Nucleus accumbens (tissue), 56 donors: Measurements from ENCODE around the gene DIDO1.

Source experiments
- DNase-seq, 56 donors: peaks; one replicate each; lab custom pipeline; 2025; lab: John Stamatoyannopoulos, UW

DIDO1 gene

DNA sequence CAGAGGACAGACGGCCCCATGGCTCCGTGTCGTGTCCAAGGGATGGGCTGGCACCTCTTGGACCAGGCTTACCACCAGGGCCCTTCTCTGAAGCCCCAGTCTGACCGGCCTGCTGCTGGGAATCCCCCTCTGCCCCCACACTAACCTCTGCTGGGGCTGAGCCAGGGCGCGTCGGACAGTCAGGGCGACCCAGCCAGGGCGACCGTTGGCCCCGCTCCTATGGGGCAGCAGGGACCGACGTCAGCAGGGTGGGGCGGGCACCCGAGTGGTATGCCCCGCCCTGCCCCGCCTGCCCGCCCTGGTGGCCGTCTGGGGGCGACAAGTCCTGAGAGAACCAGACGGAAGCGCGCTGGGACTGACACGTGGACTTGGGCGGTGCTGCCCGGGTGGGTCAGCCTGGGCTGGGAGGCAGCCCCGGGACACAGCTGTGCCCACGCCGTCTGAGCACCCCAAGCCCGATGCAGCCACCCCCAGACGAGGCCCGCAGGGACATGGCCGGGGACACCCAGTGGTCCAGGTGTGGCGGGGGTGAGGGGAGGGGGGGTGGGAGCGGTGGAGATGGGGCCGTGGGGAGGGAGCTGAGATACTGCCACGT is 26.2 kb upstream of the DIDO1 start, which contains the start of gene SLC17A9:
SLC17A9 (plus strand) TSS at position 337 of the 595 bp plus-strand sequence; CDS start at position 459, 122 bp downstream.
- peak in 10 of 56 donors; percentile 8 to 48 (median 23) for DNase-seq

DNA sequence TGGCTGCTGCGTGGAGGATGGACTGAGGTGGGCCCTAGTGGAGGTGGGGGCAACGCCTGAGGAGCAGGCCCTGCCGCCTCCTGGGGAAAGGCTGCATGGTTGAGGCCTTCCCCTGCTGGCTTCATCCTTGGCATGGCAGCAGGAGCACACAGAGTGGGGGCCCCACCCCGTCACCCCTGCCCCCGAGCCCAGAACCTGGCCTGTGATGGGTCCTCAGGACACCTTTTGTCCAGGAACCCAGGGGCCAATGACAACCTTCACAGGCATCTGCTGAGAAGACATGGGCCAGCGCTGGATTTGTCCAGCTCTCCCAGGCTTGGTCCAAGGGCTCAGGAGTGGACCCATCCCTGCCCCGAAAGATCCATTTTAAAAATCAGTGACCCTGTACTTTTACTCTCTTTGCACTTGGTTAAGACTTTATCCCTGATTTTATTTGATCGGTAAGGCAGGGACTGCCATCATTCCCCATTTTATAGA is 25.6 kb upstream of the DIDO1 start:
- no peak for DNase-seq

- DNase-seq: no peak
These were observed 25.0 kb upstream of the DIDO1 start for GRCh38 chr20:62951143-62951895.

DNA sequence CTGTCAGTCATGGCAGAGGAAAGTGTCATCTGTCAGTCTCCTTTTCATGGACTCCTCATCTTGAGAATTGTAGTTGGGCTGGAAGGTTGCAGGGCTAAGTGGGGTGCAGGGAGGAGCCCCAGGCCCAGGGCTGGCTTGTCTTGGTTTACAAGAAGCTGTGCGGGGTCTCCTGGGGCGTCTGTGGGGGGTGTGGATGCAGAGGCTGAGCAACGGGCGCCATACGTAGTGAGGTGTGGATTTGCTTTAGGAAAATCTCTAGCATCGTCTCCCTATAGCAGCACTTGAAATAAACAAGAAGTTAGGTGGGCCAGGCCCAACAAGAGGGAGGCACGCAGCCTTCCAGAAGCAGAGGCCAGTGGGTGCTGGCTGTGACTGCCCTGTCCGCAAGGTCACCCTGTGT is 24.4 kb upstream of the DIDO1 start:
- no peak for DNase-seq

DNA sequence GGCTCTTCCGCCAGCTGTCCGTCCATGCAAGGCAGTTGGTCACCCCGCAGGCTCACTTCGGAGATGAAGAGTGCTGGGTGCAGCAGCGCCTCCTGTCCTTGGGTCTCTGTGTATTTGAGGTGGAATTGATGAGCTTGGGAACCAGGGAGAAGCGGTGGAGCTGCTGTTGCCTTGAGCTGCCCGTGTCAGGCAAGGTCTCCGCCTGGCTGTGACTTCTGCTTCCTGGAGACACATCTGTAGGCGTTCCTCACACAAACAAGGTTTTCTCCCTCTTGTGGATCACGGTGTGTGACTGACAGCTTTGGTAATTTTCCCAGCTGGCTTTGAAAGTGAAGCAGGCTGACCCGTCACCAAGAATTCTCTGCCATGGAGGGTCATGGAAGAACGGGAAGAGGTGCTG is 23.7 kb upstream of the DIDO1 start:
- no peak for DNase-seq

GRCh38 chr20:62949153-62949821 is 23.0 kb upstream of the DIDO1 start:
- no peak for DNase-seq

DNA sequence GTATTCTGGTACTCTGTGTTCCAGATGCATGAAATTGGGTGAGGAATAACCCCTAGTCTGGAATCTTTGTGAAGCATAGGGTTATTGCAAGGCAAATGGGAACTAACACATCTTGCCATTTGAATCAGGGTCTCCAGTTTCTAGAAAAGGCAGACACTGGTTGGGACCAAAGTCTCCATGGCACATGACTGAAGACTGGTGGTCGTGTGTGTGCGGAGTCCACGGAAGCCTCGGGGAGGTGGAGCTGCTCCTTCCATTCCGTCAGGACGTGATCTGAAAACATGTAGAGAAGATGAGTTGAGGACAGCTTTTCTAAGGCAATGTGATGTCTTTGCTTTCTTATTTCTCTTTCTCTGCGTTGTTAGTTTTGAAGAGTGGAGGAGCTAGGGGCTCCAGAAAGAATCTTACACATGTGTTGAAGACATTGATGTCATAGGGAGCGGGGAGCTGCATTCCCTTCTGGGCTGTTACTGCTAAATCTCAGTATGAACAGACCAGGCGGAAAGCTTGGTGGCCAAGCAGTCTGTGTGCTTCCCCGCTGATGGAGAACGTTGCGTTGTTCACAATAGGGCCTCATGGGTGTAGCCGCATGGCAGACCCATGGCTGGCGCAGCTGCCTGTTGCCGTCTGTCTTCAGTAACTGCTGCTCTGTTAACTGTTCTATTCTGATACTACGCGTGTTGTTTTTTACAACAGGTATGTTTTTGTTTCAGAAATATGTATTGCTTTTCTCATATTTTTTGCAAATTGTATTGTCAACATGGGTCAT is 21.4 kb upstream of the DIDO1 start:
- DNase-seq: no peak

DNA sequence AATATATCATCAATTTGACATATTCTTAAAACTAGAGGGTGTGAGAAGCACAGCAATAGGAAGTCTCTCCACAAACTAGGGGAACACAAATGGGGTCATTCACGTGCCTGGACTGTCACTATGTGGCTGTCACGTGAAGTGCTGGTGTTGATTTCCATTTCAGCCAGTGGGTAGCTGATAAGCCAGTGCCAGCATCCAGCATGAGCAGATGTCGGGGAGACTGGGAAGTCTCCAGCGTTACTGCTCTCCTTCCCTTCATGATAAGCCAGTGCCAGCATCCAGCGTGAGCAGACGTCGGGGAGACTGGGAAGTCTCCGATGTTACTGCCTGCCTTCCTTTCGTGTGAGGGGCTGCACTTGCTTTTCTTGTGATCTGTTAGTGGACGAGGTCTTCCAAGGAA is 20.6 kb upstream of the DIDO1 start:
- DNase-seq: no peak

GRCh38 chr20:62945771-62946339 is 19.6 kb upstream of the DIDO1 start:
- DNase-seq: no peak

DNA sequence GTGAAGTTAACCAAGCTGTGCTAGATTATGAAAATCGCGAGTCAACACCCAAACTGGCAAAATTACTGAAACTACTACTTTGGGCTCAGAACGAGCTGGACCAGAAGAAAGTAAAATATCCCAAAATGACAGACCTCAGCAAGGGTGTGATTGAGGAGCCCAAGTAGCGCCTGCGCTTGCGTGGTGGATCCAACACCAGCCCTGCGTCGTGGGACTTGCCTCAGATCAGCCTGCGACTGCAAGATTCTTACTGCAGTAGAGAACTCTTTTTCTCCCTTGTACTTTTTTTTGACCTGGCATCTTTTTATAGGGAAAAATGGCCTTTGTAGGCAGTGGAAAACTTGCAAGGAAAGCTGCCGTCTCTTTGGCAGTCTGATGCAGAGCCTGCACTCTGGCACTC is 18.4 kb upstream of the DIDO1 start:
- DNase-seq: no peak

DNA sequence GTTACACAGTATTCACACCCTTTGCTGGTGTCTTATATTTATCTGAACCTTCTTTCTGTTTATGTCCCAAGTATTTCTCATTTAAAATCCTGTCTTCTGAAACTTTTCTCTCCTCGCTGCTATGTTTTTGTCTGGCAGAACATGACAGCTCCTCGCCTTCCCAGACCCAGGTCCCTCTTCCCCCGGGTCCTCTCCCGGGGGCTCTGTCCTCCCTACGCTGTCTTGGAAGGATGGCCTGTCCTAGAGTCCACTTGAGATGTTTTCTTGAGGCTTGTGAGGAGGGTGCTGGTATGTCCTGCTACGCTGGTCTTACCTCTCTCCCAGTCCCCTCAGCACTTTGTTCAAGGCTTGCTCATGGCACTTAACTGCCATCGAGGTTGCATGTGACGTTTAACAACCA is 17.9 kb upstream of the DIDO1 start:
- no peak for DNase-seq

DNA sequence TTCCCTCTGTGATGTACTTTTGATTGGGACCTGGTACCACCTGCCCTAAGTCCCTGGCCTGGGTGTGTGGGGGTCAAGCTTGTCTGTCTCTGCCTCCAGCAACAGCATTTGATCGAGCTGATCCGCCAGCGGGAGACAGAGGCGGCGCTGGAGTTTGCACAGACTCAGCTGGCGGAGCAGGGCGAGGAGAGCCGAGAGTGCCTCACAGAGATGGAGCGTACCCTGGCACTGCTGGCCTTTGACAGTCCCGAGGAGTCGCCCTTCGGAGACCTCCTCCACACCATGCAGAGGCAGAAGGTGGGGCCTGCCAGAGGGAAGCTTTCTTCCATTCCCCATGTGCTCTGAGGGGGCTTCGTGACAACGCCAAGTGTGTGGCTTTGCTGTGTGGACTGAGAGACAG is 17.1 kb upstream of the DIDO1 start:
- no peak for DNase-seq

DNA sequence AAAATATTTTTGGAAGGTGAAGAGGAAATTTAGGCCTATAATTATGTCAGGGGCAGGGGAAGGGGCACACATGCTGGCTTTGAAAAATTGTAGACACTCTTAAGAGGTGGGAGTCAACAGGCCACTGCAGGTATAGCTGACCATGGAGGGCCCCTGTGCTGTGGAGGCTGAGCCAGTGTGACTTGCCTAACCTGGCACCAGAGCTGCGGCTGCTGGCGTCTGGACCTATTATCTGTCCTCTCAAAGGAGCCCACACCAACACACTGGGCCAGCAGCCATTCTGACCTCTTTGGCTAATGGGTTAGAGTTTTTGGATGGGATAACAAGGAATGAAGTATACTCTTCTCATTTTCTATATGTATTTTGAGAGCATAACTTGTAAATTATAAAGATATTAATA is 16.2 kb upstream of the DIDO1 start:
- DNase-seq: no peak

DNA sequence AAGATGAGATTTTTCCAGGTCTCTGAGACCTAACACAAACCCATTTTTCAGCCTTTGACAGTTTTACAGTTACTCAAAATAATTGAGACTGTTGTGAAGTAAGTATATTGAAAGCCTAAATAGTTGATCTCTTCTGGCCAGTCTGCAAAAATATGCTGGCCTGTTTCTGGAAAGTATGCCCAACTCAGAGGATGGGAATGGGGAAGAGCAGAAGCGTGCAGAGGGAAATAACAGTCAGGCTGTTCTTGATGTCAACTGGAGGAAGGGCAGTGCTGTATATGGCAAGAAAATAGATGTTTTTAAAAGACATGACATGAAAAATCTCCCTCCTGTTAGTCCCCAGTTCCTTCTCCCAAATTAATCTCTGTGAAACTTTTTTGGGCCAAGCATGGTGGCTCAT is 15.5 kb upstream of the DIDO1 start:
- no peak for DNase-seq

DNA sequence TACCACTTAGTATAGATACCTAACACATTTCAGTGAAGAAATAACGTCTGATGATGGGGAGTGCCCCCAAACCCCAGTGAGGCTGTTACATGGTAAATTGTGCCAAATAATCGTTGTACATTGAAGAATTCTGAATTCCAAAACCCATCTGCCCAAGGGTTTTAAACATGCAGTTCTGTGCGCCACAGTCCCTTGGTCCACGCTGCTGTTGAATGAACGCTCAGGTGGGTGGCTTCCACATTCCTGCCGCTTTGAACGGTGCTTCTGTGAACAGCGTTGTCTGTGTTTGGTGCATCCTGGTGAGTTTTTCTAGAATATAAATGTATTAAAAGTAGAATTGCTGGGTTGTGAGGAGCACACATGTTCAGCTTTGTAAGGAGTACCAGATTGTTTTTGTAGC is 14.6 kb upstream of the DIDO1 start:
- DNase-seq: no peak

- peak in 18 of 56 donors; percentile 15 to 66 (median 51) for DNase-seq
These were observed 12.0 kb upstream of the DIDO1 start, which contains the start of gene GID8 for GRCh38 chr20:62938105-62938888. Gene GID8 (plus strand): TSS chr20:62938147. CDS start chr20:62941503, 3,356 bp downstream.

DNA sequence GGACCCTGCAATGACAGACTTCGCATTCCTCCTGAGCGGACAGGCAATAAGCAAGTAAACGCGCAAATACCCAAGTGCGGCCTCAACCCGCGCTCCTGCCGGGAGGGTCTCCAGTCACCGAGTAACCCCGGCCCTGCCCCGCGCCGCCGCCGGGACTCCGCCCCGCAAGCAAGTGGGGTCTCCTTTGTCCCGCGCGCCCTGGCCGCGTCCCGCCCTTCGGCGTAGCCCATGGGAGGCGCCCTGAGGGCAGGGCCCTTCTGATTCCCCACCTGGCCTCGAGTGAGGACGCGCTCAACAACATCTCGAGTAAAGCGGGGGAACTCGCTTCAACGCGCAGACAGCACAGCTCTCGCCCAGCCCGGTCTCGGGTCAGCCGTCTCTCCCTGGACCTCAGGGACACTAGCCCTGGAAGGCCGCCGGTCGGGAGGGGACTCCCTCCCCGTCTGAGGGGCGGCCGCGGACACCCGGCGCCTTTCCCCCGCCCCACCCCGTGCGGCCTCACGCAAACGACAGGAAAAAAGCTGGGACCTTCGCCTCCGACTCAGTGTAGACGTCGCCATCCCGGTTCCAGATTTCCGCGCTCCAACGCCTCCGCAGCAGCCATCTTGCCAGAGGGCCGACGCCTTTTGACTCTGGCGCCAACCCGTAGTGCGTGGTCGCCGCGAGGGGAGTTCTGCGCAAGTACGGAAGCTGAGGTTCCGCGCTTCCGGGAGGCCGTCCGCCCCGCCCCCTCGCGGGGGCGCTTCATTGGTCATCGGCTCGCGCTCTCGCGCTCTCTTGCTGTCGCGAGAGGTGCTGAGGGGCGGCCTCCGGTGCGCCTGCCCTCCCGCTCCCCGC is 11.2 kb upstream of the DIDO1 start:
- peak; percentile 38 to 95 (median 90) for DNase-seq

DNA sequence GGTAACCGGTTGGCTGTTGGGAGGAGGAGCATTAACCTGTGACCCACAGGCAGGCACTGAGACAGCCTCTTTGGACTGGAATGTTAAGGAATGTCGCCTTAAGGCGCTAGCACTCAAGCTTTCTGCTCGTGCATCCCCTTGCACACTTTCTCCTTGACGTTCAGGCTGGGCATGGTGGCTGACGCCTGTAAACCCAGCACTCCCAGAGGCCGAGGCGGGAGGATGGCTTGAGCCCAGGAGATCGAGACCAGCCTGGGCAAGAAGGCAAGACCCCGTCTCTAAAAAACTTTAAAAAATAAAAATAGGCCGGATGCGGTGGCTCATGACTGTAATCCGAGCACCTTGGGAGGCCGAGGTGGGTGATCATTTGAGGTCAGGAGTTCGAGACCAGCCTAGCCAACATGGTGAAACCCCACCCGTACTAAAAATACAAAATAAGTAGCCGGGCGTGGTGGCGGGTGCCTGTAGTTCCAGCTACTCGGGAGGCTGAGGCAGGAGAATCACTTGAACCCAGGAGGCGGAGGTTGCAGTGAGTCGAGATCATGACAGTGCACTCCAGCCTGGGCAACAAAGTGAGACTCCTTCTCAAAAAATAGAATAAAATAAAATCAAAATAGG is 9.8 kb upstream of the DIDO1 start:
- DNase-seq: no peak
